ENCODE results near the gene NME3.

NME3 gene

GRCh38 chr16:1743376-1744337, 27.7 kb downstream of the NME3 start:
- DNase-seq = no peak
- H3K4me3 Mint-ChIP-seq = no peak overlapping the region
- H3K4me1 Mint-ChIP-seq = no peaks in the 10 kb centered on the region
- H3K27ac Mint-ChIP-seq = no peak overlapping the region
- no peaks in the 10 kb centered on the region for H3K27me3 Mint-ChIP-seq (ENCODE audit: low read depth, poor library complexity)
- H3K36me3 Mint-ChIP-seq (ENCODE audit: low read depth) = peaks cover 7% of the 10 kb centered on the region
- no peaks in the 10 kb centered on the region for H3K9me3 Mint-ChIP-seq
- TF ChIP-seq, protein P1, sequence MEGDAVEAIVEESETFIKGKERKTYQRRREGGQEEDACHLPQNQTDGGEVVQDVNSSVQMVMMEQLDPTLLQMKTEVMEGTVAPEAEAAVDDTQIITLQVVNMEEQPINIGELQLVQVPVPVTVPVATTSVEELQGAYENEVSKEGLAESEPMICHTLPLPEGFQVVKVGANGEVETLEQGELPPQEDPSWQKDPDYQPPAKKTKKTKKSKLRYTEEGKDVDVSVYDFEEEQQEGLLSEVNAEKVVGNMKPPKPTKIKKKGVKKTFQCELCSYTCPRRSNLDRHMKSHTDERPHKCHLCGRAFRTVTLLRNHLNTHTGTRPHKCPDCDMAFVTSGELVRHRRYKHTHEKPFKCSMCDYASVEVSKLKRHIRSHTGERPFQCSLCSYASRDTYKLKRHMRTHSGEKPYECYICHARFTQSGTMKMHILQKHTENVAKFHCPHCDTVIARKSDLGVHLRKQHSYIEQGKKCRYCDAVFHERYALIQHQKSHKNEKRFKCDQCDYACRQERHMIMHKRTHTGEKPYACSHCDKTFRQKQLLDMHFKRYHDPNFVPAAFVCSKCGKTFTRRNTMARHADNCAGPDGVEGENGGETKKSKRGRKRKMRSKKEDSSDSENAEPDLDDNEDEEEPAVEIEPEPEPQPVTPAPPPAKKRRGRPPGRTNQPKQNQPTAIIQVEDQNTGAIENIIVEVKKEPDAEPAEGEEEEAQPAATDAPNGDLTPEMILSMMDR (IDR thresholded peaks at IDR 0.05) = no peak

DNA sequence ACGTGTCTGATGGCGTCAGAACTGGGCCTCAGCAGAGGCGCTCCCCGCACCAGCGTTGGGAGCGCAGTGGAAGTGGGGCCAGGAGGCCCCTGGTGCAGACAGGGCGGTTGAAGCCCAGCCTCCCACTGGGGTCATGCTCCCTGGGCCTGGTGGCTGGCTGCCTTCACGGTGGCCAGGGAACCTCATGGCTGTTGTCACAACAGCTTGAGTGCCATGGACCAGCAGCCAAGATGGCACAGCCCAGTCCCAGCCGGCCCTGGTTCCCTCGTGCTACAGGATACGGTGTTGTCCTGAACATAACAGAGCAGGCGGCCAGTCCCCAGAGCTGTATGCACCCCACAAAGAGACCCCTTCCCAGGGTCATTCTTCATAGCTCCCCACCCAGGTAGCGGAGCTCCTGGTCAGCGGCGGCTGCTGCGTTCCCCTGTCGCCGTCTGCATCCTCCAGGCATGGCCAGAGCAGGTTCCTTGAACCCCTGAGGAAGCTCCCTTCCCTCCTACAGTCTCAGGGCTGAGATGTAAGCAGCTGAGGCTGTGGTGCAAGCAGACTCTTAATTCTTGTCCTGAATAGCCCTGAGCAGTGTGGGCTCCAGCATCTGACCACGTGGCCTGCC, 29.7 kb downstream of the NME3 start:
- Mint-ChIP-seq H3K27me3 (ENCODE audit: low read depth, poor library complexity) (no peaks in the 10 kb centered on the region), H3K4me1 (no peaks in the 10 kb centered on the region), H3K9me3 (no peaks in the 10 kb centered on the region), H3K27ac (no peak overlapping the region), H3K4me3 (no peak overlapping the region), H3K36me3 (ENCODE audit: low read depth) (peaks cover 6% of the 10 kb centered on the region)
- TF ChIP-seq, protein P1 (IDR thresholded peaks at IDR 0.05) = no peak
- DNase-seq = no peak

GRCh38 chr16:1740781-1741490, 30.4 kb downstream of the NME3 start:
- Mint-ChIP-seq H3K9me3 (no peaks in the 10 kb centered on the region), H3K27me3 (ENCODE audit: low read depth, poor library complexity) (no peaks in the 10 kb centered on the region), H3K4me3 (no peak overlapping the region), H3K27ac (no peak overlapping the region), H3K36me3 (ENCODE audit: low read depth) (peaks cover 6% of the 10 kb centered on the region), H3K4me1 (no peaks in the 10 kb centered on the region)
- TF ChIP-seq, protein P1 (IDR thresholded peaks at IDR 0.05) = no peak
- no peak for DNase-seq

GRCh38 chr16:1740234-1740633, 31.1 kb downstream of the NME3 start:
- no peak for DNase-seq
- Mint-ChIP-seq H3K27me3 (ENCODE audit: low read depth, poor library complexity) (no peaks in the 10 kb centered on the region), H3K9me3 (no peaks in the 10 kb centered on the region), H3K4me1 (no peaks in the 10 kb centered on the region), H3K27ac (no peak overlapping the region), H3K4me3 (no peak overlapping the region), H3K36me3 (ENCODE audit: low read depth) (peaks cover 6% of the 10 kb centered on the region)
- TF ChIP-seq, protein P1 (IDR thresholded peaks at IDR 0.05) = no peak

DNA sequence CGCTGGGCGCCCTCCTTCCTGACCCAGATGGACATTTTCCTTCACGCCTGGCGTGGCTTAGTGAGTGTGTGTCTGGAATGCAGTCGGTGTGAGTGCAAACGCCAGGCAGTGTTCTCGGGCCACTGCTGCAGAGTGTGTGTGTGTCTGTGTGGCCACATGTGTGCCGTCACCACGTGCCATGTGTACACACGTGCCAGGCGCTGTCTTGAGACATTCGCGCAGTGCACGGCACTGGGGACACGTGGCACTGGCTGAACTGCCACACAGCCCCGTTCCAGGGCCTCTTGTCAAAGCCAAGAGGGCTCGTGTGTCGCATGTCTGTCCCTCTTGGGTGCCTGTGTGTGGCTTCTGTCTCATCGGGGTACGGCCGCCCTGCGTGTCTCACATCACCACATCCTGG, 36.5 kb downstream of the NME3 start:
- Mint-ChIP-seq H3K4me3 (no peak overlapping the region), H3K36me3 (ENCODE audit: low read depth) (peaks cover 6% of the 10 kb centered on the region), H3K27ac (no peak overlapping the region), H3K9me3 (no peaks in the 10 kb centered on the region), H3K27me3 (ENCODE audit: low read depth, poor library complexity) (peaks cover 3% of the 10 kb centered on the region), H3K4me1 (no peaks in the 10 kb centered on the region)
- DNase-seq = no peak
- TF ChIP-seq, protein P1 (IDR thresholded peaks at IDR 0.05) = no peak

Data from nephron progenitor cell (in vitro differentiated cells).